GM19023 (cell line): Measurements from ENCODE around the gene TINAGL1.

Experiments used
- ATAC-seq: cut with Tn5 transposase; IDR thresholded peaks from one replicate; pipeline ENCODE4 v1.9.1; 2021; ENCODE audit warnings: mild to moderate bottlenecking, moderate library complexity; ENCODE audit not compliant: unreplicated experiment

TINAGL1 gene

DNA sequence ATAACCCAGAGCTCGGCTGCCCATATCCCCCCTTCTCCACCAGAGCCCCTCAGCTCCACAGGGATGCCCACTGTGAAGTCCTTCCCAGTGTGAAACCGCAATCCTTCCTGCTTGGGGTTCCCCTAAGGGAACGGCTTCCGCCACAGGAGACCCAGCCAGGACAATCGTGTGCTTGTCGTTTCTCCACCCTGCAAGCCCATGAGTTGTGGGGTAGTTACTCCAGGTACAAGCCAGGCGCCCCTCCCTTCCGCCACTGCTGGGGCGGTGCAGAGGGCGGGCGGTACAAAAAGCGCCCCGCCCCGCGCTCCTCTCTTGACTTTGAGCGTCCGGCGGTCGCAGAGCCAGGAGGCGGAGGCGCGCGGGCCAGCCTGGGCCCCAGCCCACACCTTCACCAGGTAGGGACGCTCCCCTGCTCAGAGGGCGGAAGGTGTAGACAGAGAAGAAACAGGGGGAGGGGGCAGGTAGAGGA is at the start of gene TINAGL1:
Gene TINAGL1, plus strand, starts transcription at position 315 of the 469 bp plus-strand sequence. CDS start 634 bp downstream, outside the sequence.
- ATAC-seq, result no peak

GRCh38 chr1:31529999-31530684 is 46.2 kb upstream of the TINAGL1 start:
- ATAC-seq, result no peak

DNA sequence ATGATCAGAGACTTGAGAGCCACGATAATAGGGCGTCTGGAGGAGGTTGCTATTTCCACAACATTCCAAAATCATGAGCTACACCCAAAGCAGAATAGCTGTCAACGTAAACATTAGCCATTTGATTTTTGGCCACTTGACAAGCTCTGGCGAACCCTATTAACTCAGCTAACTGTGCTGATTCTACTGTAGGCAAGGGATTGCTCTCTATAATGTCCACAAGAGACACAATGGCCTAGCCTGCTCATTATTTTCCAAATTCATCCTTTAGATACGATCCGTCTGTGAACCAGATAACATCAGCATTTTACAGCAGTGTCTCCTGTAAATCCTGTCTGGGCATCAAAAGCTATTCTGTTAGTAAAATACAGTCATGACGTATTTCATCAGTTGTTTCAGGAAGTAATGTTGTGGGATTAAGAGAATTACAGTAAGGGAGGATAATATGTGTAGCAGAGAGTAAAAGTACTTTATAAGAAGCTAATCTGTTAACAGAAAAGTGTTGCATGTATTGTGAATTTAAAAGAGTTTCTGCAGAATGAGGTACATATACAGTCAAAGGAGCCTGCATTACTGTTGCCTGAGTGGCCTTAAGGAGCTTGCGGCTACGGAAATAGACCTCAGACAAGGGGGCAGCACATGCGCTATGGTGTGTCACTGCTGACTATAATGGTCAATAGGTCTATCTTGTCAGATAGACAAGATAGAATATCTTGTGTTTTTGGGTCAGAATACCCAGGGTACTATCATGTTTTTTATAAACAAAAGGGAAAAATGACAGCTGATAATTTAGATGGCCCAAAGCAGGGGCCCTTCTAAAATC is 44.9 kb upstream of the TINAGL1 start:
- ATAC-seq, result no peak

GRCh38 chr1:31532173-31532572 is 44.1 kb upstream of the TINAGL1 start:
- no peak for ATAC-seq

DNA sequence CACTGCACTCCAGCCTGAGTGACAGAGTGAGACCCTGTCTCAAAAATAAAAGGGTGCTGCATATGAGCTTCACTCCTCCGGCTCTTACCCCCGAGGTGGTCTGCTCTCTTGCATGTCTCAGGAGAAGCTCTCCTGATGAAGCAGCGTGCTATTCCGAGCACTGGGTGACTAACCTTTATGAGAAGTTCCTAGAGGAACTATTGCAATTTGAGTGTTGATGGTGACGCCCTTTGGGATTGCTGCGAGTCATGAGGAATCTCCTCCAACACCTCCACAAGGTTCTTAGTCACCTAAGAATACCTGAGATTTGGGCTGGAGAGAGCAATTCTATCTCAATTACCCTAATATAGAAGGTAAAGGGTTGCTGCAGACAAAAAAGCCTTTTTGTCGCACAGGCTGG is 40.8 kb upstream of the TINAGL1 start:
- ATAC-seq, result no peak

DNA sequence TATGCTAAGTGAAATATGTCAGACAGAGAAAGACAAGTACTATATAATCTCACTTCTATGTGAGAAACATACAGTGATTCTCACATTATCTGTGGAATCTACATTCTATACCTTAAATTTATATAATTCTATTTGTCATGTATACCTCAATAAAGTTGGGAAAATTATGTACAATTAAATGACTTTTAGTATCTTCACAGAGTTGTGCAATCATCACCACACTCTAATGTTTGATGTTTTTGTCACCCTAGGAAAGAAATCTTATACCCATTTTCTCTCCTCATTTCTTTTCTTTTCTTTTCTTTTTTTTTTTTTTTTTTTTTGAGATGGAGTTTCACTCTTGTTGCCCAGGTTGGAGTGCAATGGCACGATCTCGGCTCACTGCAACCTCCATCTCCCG is 37.0 kb upstream of the TINAGL1 start:
- ATAC-seq, result no peak

- no peak for ATAC-seq
Measured at GRCh38 chr1:31541194-31541593, 35.1 kb upstream of the TINAGL1 start.

DNA sequence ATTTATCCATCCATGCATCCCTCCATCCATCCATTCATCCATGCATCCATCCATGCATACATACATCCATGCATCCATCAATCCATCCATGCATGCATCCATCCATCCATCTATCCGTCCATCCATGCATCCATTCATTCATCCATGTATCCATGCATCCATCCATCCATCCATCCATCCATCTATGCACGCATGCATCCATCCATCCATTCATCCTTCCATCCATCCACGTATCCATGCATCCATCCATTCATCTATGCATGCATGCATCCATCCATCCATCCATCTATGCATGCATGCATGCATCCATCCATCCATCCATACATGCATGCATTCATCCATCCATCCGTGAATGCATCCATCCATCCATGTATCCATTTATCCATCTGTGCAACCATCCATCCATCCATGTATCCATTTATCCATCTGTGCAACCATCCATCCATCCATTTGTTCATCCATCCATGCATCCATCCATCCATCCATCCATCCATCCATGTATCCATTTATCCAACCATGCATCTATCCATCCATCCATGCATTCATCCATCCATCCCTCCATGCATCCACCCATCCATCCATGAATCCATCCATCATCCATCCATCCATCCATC is 30.3 kb upstream of the TINAGL1 start:
- ATAC-seq, result no peak

DNA sequence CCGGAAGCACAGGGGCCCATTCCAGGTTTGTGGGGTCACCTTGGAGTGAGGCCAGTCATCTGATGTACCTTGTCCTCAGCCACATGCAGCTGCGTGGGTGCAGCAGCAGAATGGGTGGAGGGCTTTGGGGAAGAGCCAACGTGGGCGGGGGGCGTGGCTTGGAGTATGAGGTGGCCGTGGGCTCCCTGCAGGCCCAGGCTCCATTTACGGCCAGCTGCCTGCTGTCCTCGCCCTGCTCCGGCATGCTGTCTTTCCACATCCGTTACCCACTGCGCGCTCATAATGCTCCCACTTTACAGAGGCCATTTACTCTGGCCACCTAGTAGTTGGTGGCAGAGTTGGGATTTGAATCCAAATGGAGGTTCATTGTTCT is 27.8 kb upstream of the TINAGL1 start:
- no peak for ATAC-seq

DNA sequence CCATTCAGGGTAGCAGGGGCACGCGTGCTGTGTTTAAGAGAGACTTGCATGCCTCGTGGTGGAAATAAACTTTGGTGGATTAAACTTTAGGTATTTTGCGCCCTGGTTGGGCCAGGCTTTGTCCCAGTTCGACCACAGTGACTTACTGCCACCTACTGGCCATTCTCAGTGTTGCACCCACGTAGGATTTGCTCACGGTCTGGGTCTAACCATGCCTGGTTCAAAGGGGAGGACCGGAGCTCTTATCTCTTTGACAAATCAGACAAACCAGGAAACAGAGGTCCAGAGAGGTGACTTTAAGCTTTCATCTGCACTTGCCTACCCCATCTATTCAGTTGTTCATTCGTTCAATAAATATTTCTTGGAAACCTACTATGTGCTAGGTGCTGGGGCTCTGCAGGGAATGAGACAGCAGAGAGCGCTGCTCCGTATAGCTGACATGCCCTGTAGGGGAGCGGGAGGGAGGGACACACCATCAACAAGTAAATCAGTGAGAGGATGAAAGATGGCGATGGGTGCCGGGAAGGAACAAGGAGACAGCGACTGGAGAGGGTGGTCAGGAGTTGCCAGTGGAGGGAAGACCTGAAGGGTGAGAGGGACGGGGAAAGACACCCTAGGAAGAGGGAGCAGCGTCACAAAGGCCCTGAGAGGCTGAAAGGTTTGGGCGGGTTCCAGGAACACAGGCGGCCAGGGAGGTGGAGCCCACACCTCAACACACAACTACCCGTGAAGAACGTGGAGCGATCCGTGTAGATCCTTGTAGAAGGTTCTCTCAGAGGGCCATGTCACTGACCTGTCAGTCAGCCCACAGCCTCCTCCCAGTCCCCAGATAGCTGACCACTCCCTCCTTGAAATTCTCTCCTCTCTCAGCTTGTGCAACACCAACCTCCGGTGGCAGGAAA is 27.2 kb upstream of the TINAGL1 start:
- peak; percentile 57 for ATAC-seq

DNA sequence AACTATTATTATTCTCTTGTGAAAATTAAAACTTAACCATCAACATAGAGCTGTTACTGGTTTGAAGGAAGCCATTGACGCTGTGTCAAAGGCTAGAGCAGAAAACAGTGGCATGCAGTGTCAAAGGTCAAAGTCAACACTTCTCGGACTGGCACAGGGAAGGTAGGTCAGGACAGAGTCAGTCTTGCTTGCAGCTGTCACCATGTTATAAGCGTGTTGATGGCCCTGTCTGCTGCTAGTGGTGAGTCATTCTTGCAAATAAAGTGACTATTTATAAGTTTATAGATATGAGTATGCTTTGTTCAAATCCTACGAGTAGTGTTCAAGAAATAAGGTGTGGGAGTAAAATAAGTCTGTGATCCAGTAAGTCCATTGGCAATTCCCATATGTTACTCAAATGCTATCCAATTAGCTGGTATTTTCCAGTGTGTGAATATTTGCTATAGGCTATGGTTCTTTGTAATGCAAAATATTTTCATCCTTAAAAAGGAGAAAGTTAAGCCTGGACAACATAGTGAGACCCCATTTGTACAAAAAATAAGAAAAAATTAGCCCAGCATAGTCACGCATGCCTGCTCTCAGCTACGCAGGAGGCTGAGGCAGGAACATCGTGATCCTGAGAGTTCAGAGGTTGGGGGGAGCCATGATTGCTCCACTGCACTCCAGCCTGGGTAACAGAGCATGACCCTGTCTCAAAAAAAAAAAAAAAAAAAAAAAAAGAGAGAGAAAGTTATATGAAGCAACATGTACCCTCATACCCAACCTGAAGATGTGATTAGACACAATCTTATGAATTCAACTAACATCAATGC is 26.3 kb upstream of the TINAGL1 start:
- ATAC-seq, result peak; percentile 44

GRCh38 chr1:31551208-31551607 is 25.1 kb upstream of the TINAGL1 start:
- ATAC-seq, result no peak

DNA sequence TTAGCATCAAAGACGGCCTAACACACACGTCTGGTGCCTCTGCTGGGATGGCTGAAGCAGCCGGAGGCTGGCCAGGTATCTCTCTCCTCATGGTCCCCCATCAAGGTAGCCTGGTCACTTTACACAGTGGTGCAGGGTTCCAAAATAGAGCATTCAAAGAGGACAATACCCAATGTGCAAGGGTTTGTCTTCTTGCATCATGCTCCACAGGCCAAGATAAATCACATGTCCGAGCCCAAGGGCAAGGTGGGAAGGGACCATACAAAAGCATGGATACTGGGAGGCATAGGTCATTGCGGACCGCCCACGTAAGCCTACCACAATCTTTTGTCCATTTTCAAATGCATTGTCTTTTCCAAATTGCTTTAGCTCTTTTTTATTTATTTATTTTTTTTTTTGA is 23.8 kb upstream of the TINAGL1 start:
- ATAC-seq, result no peak

DNA sequence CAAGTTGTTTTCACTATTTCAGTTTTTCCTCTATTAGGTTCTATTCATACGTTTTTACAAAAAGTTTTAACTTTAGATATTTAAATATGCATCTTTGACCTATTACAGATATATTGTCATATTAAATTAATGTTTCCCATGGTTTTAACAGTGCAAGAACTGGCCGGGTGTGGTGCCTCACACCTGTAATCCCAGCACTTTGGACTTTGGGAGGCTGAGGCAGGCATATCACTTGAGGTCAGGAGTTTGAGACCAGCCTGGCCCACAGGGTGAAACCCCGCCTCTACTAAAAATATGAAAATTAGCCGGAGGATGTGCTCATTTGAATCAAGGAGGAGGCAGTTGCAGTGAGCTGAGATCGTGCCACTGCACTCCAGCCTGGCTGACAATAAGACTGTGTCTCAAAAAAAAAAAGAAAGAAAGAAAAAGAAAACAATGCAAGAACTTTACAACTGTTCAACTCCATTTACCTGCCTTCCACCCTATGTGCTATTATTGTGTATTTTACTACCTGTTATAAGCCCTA is 19.8 kb upstream of the TINAGL1 start:
- no peak for ATAC-seq

DNA sequence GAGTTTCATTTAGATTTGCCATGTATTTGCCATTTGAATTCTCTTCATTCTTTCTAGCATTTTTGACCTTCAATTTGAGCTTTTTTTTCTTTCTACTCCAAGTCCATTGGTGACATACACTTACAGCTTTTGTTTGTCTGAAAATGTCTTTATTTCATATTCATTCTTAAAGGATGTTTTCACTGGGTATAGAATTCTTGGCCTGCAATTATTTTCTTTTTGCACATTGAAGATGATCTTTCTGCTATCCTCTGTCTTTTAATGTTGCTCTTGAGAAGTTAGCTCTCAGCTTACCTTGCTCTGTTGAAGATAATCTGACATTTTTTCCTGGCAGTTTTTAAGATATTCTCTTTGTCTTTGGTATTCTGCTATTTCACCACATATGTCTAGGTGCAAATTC is 16.6 kb upstream of the TINAGL1 start:
- no peak for ATAC-seq

DNA sequence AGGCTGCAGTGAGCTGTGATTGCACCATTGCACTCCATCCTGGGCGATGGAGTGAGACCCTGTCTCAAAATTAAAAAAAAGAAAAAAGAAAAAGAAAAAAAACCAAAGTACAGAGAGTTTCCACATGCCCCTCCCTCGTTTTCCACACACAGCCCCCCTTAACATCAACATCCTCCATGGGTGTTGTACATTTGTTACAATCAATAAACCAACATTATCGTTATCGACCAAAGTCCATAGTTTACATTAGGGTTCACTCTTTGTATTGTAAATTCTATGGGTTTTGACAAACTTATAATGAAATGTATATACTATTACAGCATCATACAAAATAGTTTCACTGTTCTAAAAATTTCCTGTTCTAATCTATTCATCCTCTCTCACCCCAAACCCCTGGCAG is 15.9 kb upstream of the TINAGL1 start:
- no peak for ATAC-seq

DNA sequence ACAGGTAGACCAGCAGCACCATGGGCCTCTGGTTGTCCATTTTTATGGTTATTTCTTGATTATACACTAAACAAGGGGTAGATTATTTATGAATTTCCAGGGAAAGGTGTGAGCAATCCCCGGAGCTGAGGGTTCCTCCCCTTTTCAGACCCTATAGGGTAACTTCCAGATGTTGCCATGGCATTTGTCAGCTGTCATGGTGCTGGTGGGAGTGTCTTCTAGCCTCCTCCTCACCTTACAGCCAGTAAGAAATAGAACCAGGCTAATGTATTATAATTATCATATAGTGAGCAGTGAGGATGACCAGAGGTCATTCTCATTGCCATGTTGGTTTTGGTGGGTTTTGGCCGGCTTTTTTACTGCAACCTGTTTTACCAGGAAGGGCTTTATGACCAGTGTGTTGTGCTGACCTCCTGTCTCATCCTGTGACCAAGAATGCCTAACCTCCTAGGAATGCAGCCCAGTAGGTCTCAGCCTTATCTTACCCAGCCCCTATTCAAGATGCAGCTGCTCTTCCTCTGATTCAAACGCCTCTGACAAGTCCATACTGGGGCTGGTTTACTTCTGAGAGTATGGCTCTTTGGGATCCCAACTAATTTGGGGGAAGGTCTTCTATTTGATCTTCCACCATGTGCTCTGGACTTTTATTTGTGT is 13.5 kb upstream of the TINAGL1 start:
- no peak for ATAC-seq

- ATAC-seq, result no peak
Measured at GRCh38 chr1:31564606-31564989, 11.7 kb upstream of the TINAGL1 start.

DNA sequence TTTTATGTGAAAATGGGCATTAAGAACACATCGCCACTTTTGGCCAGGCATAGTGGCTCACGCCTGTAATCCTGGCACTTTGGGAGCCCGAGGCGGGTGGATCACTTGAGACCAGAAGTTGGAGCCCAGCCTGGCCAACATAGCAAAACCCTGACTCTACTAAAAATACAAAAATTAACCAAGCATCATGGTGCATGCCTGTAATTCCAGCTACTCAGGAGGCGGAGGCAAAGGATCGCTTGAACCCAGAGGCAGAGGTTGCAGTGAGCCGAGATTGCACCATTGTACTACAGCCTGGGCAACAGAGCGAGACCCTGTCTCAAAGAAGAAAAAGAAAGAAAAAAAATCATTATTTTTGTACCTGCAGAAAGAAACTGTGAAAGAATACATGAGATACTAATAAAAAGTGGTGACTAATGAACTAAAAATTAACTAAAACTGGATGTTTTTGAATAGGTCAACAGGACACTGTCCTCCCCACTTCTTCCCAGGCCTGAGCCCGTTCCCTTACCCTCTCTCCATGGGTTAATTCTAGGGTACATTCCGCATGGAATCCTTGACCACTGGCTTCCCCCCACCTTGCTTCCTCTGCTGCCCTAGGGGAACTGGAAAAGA is 8.3 kb upstream of the TINAGL1 start:
- ATAC-seq, result no peak
